CD14-positive monocyte (primary cell): Measurements from ENCODE around the gene MED31. TPM values are rescaled to one million over a fixed set of nuclear protein-coding genes. Genes with fewer than 3 reads are reported as not detected.

Experiments used
- DNase-seq, 3 donors: peaks; one replicate each; pipeline ENCODE4 v3.0.0-alpha.2; 2011 to 2022
- H2AFZ ChIP-seq: 2 replicates; pipeline ENCODE4 v1.6.0; 2012; ENCODE audit warnings: mild to moderate bottlenecking, low read depth, low read length, inconsistent platforms; ENCODE audit not compliant: insufficient read depth, poor library complexity, severe bottlenecking
- H3K27ac ChIP-seq, 2 donors: 1 replicate in 1 of 2; 2 replicates in 1 of 2; pipeline ENCODE4 v1.5.1; 2012 to 2013; ENCODE audit warnings: low read length in 2 of 2, control low read depth in 1 of 2, inconsistent platforms in 1 of 2, low read depth in 1 of 2, mild to moderate bottlenecking in 1 of 2
- H3K27me3 ChIP-seq, 2 donors: one replicate each; pipeline versions ENCODE4 v1.6.0 to v1.6.1; 2011 to 2013; ENCODE audit warnings: low read length in 2 of 2; ENCODE audit not compliant: control insufficient read depth in 2 of 2, insufficient read depth in 2 of 2
- H3K36me3 ChIP-seq, 2 donors: replicated peaks in 1 of 2; 1 replicate in 1 of 2; 2 replicates in 1 of 2; pipeline versions ENCODE4 v1.5.1 to v1.6.1; 2012 to 2013; ENCODE audit warnings: low read length in 2 of 2, control low read depth in 1 of 2, inconsistent platforms in 1 of 2, mild to moderate bottlenecking in 1 of 2; ENCODE audit not compliant: insufficient read depth in 2 of 2, control insufficient read depth in 1 of 2
- H3K4me1 ChIP-seq, 2 donors: 1 replicate in 1 of 2; 2 replicates in 1 of 2; pipeline versions ENCODE4 v1.5.1 to v1.6.1; 2012 to 2013; ENCODE audit warnings: low read length in 2 of 2, control low read depth in 1 of 2, inconsistent platforms in 1 of 2, mild to moderate bottlenecking in 1 of 2, moderate library complexity in 1 of 2; ENCODE audit not compliant: insufficient read depth in 2 of 2, control insufficient read depth in 1 of 2
- H3K4me2 ChIP-seq: replicated peaks from 2 replicates; pipeline ENCODE3; 2012; ENCODE audit warnings: low read length, moderate library complexity, mild to moderate bottlenecking; ENCODE audit not compliant: poor library complexity, severe bottlenecking; ENCODE audit errors: extremely low read depth
- H3K4me3 ChIP-seq, 3 experiments: fragments of 200-600 bp in 1 of 3; sonication (generic) in 1 of 3; replicated peaks in 1 of 3; 1 replicate in 2 of 3; 2 replicates in 1 of 3; pipeline ENCODE4 v1.5.1; 2011 to 2013; ENCODE audit warnings: low read length in 3 of 3, mild to moderate bottlenecking in 3 of 3, control low read depth in 2 of 3, low read depth in 2 of 3, inconsistent platforms in 1 of 3, moderate library complexity in 1 of 3
- H3K79me2 ChIP-seq: 2 replicates; pipeline ENCODE4 v1.6.0; 2012; ENCODE audit warnings: mild to moderate bottlenecking, control low read depth, inconsistent platforms, low read length, moderate library complexity; ENCODE audit not compliant: insufficient read depth
- H3K9ac ChIP-seq: 2 replicates; pipeline ENCODE4 v1.6.0; 2017; ENCODE audit warnings: low read length, mild to moderate bottlenecking; ENCODE audit not compliant: insufficient read depth, poor library complexity, severe bottlenecking
- H3K9me3 ChIP-seq, 2 donors: replicated peaks in 1 of 2; 1 replicate in 1 of 2; 2 replicates in 1 of 2; pipeline versions ENCODE4 v1.5.1 to v1.6.1; 2012 to 2013; ENCODE audit warnings: low read length in 2 of 2, control low read depth in 1 of 2; ENCODE audit not compliant: control insufficient read depth in 1 of 2, insufficient read depth in 1 of 2
- H4K20me1 ChIP-seq: 2 replicates; pipeline ENCODE4 v1.6.0; 2012; ENCODE audit warnings: mild to moderate bottlenecking, low read length, control low read depth, moderate library complexity; ENCODE audit not compliant: insufficient read depth
- H3K27ac Mint-ChIP-seq, 7 donors: one replicate each; pipeline ENCODE4 v1.8.0; 2020; ENCODE audit warnings: mild to moderate bottlenecking in 7 of 7, mixed read lengths in 7 of 7, moderate library complexity in 6 of 7, inconsistent platforms in 2 of 7
- H3K27me3 Mint-ChIP-seq, 3 donors: one replicate each; pipeline ENCODE4 v1.8.0; 2021 to 2022; ENCODE audit warnings: low read depth in 3 of 3, mild to moderate bottlenecking in 3 of 3, mixed read lengths in 3 of 3, moderate library complexity in 3 of 3, inconsistent platforms in 1 of 3
- H3K36me3 Mint-ChIP-seq, 2 donors: one replicate each; pipeline ENCODE4 v1.8.0; 2020; ENCODE audit warnings: mixed read lengths in 2 of 2, inconsistent platforms in 1 of 2, mild to moderate bottlenecking in 1 of 2
- H3K4me1 Mint-ChIP-seq: one replicate; pipeline ENCODE4 v1.8.0; 2020; ENCODE audit warnings: mild to moderate bottlenecking, mixed read lengths
- H3K4me3 Mint-ChIP-seq, 2 donors: one replicate each; pipeline ENCODE4 v1.8.0; 2020; ENCODE audit warnings: mild to moderate bottlenecking in 2 of 2, mixed read lengths in 2 of 2, moderate library complexity in 1 of 2
- H3K9me3 Mint-ChIP-seq, 7 donors: one replicate each; pipeline ENCODE4 v1.8.0; 2020 to 2022; ENCODE audit warnings: mixed read lengths in 7 of 7, mild to moderate bottlenecking in 6 of 7, moderate library complexity in 6 of 7, inconsistent platforms in 2 of 7
- WGBS: methylation state at CpG from one replicate; pipeline ENCODE4 v1.1.5; 2013; ENCODE audit warnings: missing lambda C conversion rate; ENCODE audit not compliant: insufficient coverage; 5-methylcytosine and 5-hydroxymethylcytosine counted together
- intact Hi-C, 2 donors: fragments of 100-400 bp; cut with micrococcal nuclease; formaldehyde crosslinking; loops; one replicate each; pipeline versions ENCODE4 v1.15.0 to v1.15.1; 2023
- polyA plus RNA-seq, 3 donors: library from polyadenylated mRNA; depleted of rRNA in 1 of 3; unstranded in 2 of 3; stranded (reverse) in 1 of 3; fragments of 300-500 nt in 2 of 3; fragments of >200 nt in 1 of 3; fragmentation: Illumina TruSeq in 2 of 3; gene quantifications; 1 replicate in 2 of 3; 2 replicates in 1 of 3; pipeline ENCODE4 v1.2.3, GENCODE V29; 2012 to 2021
- TF ChIP-seq, protein P1 (sequence below): fragments of 200-600 bp; IDR thresholded peaks from one replicate; pipeline ENCODE4 v1.8.0; 2022; ENCODE audit warnings: antibody characterized with exemption, mild to moderate bottlenecking

Gene MED31
- polyA plus RNA-seq, 3 donors: 6.8 to 38.2 (median 33.6) TPM

DNA sequence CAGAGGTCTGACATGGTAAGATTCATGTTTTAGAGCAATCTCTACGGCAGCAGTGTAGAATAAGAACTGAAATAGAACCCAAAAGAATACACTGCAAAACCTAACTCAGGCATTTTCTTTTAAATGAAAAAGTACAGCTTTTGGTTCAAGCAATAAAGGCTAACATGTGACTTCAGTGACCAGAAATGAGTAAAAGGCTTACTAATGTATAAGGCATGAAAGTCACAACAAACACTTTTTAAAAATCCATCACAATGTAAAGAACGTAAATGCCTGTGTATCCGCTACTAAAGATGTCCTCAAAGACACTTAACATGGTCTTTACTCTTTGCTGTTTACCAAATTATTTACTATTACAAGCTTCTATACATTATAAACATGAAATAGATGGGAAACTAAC is 27.5 kb downstream of the MED31 start:
- no peak overlapping the region for H3K4me3 Mint-ChIP-seq
- Histone ChIP-seq H3K27ac (no peak overlapping the region), H3K79me2 (no peaks in the 10 kb centered on the region), H3K36me3 (peaks cover 63 to 98% of the 10 kb centered on the region in 2 donors), H2AFZ (no peak overlapping the region), H3K9me3 (no peaks in the 10 kb centered on the region), H3K27me3 (no peaks in the 10 kb centered on the region), H3K9ac (no peak overlapping the region), H3K4me3 (no peak overlapping the region), H3K4me1 (no peaks in the 10 kb centered on the region), H4K20me1 (no peaks in the 10 kb centered on the region), H3K4me2 (no peak overlapping the region)
- intact Hi-C loops: no loop called here
- WGBS: 100% methylated on average over 1 of the region's 3 CpGs
- no peaks in the 10 kb centered on the region for H3K27me3 Mint-ChIP-seq
- no peak overlapping the region for H3K27ac Mint-ChIP-seq
- no peaks in the 10 kb centered on the region for H3K9me3 Mint-ChIP-seq
- TF ChIP-seq, protein P1, sequence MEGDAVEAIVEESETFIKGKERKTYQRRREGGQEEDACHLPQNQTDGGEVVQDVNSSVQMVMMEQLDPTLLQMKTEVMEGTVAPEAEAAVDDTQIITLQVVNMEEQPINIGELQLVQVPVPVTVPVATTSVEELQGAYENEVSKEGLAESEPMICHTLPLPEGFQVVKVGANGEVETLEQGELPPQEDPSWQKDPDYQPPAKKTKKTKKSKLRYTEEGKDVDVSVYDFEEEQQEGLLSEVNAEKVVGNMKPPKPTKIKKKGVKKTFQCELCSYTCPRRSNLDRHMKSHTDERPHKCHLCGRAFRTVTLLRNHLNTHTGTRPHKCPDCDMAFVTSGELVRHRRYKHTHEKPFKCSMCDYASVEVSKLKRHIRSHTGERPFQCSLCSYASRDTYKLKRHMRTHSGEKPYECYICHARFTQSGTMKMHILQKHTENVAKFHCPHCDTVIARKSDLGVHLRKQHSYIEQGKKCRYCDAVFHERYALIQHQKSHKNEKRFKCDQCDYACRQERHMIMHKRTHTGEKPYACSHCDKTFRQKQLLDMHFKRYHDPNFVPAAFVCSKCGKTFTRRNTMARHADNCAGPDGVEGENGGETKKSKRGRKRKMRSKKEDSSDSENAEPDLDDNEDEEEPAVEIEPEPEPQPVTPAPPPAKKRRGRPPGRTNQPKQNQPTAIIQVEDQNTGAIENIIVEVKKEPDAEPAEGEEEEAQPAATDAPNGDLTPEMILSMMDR: no peak
- DNase-seq: no peak
- H3K36me3 Mint-ChIP-seq: peaks cover 67 to 78% of the 10 kb centered on the region in 2 donors
- no peaks in the 10 kb centered on the region for H3K4me1 Mint-ChIP-seq

DNA sequence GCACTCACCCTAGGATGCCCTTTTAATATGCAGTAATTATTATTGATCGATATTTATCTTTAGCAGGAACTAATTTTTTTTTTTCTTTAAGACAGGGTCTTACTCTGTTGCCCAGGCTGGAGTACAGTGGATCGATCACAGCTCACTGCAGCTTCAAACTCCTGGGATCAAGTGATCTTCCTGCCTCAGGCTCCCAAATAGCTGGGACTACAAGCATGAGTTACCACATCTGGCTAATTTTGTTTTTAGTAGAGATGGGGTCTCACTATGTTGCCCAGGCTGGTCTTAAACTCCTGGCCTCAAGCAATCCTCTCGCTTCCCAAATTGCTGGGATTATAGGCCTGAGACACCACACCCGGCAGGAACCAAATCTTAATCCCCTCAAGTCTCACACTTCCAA is 40.2 kb downstream of the MED31 start:
- Histone ChIP-seq H3K9ac (no peak overlapping the region), H3K9me3 (no peaks in the 10 kb centered on the region), H3K27me3 (no peaks in the 10 kb centered on the region), H2AFZ (no peak overlapping the region), H4K20me1 (no peaks in the 10 kb centered on the region), H3K79me2 (no peaks in the 10 kb centered on the region), H3K27ac (no peak overlapping the region), H3K4me3 (no peak overlapping the region), H3K36me3 (peaks cover 49 to 88% of the 10 kb centered on the region in 2 donors), H3K4me1 (no peaks in the 10 kb centered on the region), H3K4me2 (no peak overlapping the region)
- Mint-ChIP-seq H3K27me3 (peaks cover 0 to 2% (median 0%) of the 10 kb centered on the region in 3 donors), H3K4me3 (no peak overlapping the region), H3K27ac (peak overlapping the region in 1 of 7 donors; percentile 23), H3K36me3 (peaks cover 72 to 86% of the 10 kb centered on the region in 2 donors), H3K9me3 (no peaks in the 10 kb centered on the region), H3K4me1 (no peaks in the 10 kb centered on the region)
- WGBS: 80% methylated on average over 2 of the region's 4 CpGs
- intact Hi-C loops: no loop called here
- no peak for DNase-seq
- TF ChIP-seq, protein P1: no peak
